Measurements from ENCODE around the gene LARP7.

DNA sequence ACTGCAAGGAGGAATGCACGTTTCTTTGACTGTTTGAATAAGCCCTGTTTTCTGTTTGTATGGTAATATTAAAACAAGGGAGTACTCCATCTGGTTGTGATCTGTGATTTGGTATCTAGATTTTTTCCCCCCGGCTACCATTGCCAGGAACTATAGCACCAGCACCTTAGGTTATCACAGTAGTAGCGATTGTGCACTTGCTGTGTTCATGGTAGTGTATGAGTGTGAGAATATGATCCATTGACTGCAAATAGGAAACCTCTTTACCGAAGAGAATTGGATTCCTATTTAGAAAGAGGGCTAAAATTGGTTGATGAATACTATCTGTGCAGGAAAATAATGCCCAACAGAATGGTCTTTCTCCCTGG is 69.9 kb downstream of the LARP7 start:
- TF ChIP-seq, protein P1, sequence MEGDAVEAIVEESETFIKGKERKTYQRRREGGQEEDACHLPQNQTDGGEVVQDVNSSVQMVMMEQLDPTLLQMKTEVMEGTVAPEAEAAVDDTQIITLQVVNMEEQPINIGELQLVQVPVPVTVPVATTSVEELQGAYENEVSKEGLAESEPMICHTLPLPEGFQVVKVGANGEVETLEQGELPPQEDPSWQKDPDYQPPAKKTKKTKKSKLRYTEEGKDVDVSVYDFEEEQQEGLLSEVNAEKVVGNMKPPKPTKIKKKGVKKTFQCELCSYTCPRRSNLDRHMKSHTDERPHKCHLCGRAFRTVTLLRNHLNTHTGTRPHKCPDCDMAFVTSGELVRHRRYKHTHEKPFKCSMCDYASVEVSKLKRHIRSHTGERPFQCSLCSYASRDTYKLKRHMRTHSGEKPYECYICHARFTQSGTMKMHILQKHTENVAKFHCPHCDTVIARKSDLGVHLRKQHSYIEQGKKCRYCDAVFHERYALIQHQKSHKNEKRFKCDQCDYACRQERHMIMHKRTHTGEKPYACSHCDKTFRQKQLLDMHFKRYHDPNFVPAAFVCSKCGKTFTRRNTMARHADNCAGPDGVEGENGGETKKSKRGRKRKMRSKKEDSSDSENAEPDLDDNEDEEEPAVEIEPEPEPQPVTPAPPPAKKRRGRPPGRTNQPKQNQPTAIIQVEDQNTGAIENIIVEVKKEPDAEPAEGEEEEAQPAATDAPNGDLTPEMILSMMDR (IDR thresholded peaks at IDR 0.05; ENCODE audit: insufficient read depth, low read length, poor library complexity, severe bottlenecking), result no peak
- TF ChIP-seq EZH2phosphoT487 (conservative IDR thresholded peaks at IDR 0.05; ENCODE audit: low read length), result no peak

Measured in SU-DHL-6 (cell line).